Ishikawa (cell line): Measurements from ENCODE around the gene MTARC1.

Experiments used
- CEBPB ChIP-seq: IDR thresholded peaks from 2 replicates; pipeline ENCODE4 v1.6.1; 2012
- EP300 ChIP-seq: IDR thresholded peaks from 2 replicates; pipeline ENCODE4 v1.6.1; 2012; ENCODE audit warnings: borderline replicate concordance
- FOXM1 ChIP-seq: IDR thresholded peaks from 2 replicates; pipeline ENCODE4 v1.6.1; 2012; ENCODE audit warnings: low read depth, borderline replicate concordance
- RAD21 ChIP-seq: IDR thresholded peaks from 2 replicates; pipeline ENCODE4 v1.6.1; 2012; ENCODE audit warnings: low read depth
- TAF1 ChIP-seq: IDR thresholded peaks from 2 replicates; pipeline ENCODE4 v1.6.1; 2012; ENCODE audit warnings: low read depth, mild to moderate bottlenecking
- TEAD4 ChIP-seq: IDR thresholded peaks from 2 replicates; pipeline ENCODE4 v1.6.1; 2012
- YY1 ChIP-seq: IDR thresholded peaks from 2 replicates; pipeline ENCODE4 v1.6.1; 2012; ENCODE audit warnings: low read depth
- TF ChIP-seq, protein P1 (sequence below): IDR thresholded peaks from 2 replicates; pipeline ENCODE4 v1.6.1; 2012; ENCODE audit warnings: low read depth, mild to moderate bottlenecking

DNA sequence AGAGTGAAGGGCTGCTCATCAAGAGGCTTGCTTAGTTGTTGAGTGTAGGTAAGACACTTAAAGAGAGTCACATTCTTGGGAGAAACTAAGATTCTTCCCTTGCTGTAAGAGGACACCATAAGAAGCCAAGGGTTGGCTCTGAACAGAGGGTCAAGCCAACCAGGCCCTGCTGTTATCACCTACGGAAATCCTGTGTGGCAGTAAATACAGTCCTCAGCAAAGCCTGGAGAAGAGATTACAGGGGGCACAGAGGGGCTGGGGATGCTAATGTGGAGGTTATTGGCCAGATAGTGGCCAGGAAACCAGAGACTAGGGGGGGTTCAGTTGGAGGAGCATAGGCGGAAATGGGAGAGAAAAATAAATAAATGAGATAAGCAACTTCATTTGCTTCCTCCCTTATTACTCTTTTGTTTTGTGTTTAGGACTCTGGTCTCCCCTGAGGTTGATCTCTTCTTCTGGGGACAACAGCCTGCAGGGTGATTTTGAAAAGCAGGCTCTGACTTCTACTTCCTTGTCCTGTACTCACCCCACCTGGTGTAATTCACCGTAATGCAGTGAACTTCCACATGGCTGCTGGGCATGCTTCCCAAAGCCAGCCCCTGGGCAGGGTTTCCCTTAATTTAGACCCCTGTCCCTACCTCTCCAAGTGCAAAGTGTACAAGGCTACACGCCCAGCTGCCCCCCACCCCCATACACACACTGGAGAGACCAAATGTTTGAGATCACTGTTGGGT is 40.9 kb downstream of the MTARC1 start:
- TF ChIP-seq TAF1 (no peak), EP300 (no peak), RAD21 (no peak), CEBPB (no peak), TEAD4 (no peak), YY1 (no peak), FOXM1 (no peak)
- TF ChIP-seq, protein P1, sequence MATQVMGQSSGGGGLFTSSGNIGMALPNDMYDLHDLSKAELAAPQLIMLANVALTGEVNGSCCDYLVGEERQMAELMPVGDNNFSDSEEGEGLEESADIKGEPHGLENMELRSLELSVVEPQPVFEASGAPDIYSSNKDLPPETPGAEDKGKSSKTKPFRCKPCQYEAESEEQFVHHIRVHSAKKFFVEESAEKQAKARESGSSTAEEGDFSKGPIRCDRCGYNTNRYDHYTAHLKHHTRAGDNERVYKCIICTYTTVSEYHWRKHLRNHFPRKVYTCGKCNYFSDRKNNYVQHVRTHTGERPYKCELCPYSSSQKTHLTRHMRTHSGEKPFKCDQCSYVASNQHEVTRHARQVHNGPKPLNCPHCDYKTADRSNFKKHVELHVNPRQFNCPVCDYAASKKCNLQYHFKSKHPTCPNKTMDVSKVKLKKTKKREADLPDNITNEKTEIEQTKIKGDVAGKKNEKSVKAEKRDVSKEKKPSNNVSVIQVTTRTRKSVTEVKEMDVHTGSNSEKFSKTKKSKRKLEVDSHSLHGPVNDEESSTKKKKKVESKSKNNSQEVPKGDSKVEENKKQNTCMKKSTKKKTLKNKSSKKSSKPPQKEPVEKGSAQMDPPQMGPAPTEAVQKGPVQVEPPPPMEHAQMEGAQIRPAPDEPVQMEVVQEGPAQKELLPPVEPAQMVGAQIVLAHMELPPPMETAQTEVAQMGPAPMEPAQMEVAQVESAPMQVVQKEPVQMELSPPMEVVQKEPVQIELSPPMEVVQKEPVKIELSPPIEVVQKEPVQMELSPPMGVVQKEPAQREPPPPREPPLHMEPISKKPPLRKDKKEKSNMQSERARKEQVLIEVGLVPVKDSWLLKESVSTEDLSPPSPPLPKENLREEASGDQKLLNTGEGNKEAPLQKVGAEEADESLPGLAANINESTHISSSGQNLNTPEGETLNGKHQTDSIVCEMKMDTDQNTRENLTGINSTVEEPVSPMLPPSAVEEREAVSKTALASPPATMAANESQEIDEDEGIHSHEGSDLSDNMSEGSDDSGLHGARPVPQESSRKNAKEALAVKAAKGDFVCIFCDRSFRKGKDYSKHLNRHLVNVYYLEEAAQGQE = no peak
